A673 (cell line): ENCODE results near the gene CACNA1G. TPM values are rescaled to one million over a fixed set of nuclear protein-coding genes. Genes with fewer than 3 reads are reported as not detected.

Source experiments
- BruUV-seq: library from RNA; stranded (reverse); fragments of 400-500 nt; replicated peaks from 2 replicates; lab custom pipeline; 2021; lab: Mats Ljungman, UMichigan
- CTCF ChIA-PET: fragments of 300-600 bp; sonication (Branson Sonifier 250); formaldehyde crosslinking; loops from one replicate; lab custom pipeline; 2022; ENCODE audit warnings: antibody characterized with exemption; lab: Charles Lee
- POLR2A ChIA-PET: fragments of 300-600 bp; sonication (Branson Sonifier 250); formaldehyde crosslinking; loops from one replicate; lab custom pipeline; 2022; ENCODE audit warnings: antibody characterized with exemption; ENCODE audit not compliant: low non-redundant PET; lab: Charles Lee
- DNase-seq: peaks from one replicate; pipeline ENCODE4 v3.0.0-alpha.2; 2015; ENCODE audit warnings: low spot score
- H3K27ac ChIP-seq: fragments of 200-600 bp; sonication (generic); 2 replicates; pipeline ENCODE4 v1.5.1; 2016; ENCODE audit warnings: mixed run types, low read depth, mild to moderate bottlenecking, mixed read lengths, antibody characterized with exemption, low read length; ENCODE audit not compliant: poor library complexity, severe bottlenecking
- H3K27me3 ChIP-seq: fragments of 200-600 bp; sonication (generic); replicated peaks from 2 replicates; pipeline ENCODE4 v1.6.1; 2017; ENCODE audit warnings: mixed run types, low read depth, mild to moderate bottlenecking, mixed read lengths, antibody characterized with exemption, low read length; ENCODE audit not compliant: insufficient read depth, poor library complexity
- H3K36me3 ChIP-seq: fragments of 200-600 bp; sonication (generic); 2 replicates; pipeline ENCODE4 v1.6.1; 2016; ENCODE audit warnings: mixed run types, mild to moderate bottlenecking, mixed read lengths, antibody characterized with exemption, low read length; ENCODE audit not compliant: insufficient read depth, poor library complexity, severe bottlenecking
- H3K4me1 ChIP-seq: fragments of 200-600 bp; sonication (generic); 2 replicates; pipeline ENCODE4 v1.6.1; 2017; ENCODE audit warnings: mixed run types, mild to moderate bottlenecking, mixed read lengths, antibody characterized with exemption, low read length; ENCODE audit not compliant: insufficient read depth, poor library complexity, severe bottlenecking
- H3K4me3 ChIP-seq: fragments of 200-600 bp; sonication (generic); 2 replicates; pipeline ENCODE4 v1.5.1; 2016; ENCODE audit warnings: low read depth, mixed run types, mild to moderate bottlenecking, mixed read lengths, low read length; ENCODE audit not compliant: poor library complexity, severe bottlenecking
- H3K9me3 ChIP-seq: fragments of 200-600 bp; sonication (generic); 2 replicates; pipeline ENCODE4 v1.6.1; 2016; ENCODE audit warnings: mixed run types, low read depth, mild to moderate bottlenecking, mixed read lengths, antibody characterized with exemption, low read length; ENCODE audit not compliant: poor library complexity, severe bottlenecking
- EZH2 ChIP-seq: fragments of 200-600 bp; sonication (generic); IDR thresholded peaks from 2 replicates; pipeline ENCODE4 v1.6.1; 2017; ENCODE audit warnings: borderline replicate concordance, low read depth, mild to moderate bottlenecking, mixed read lengths, antibody characterized with exemption, low read length; ENCODE audit not compliant: poor library complexity, severe bottlenecking
- intact Hi-C: fragments of 100-400 bp; cut with micrococcal nuclease; formaldehyde crosslinking; loops from one replicate; pipeline ENCODE4 v1.10.0; 2022; ENCODE audit not compliant: unreplicated experiment
- total RNA-seq: library from RNA; stranded (reverse); gene quantifications from 2 replicates; pipeline ENCODE4 v1.2.3, GENCODE V29; 2021
- TF ChIP-seq, protein P1 (sequence below): fragments of 300-800, 200-600 bp; sonication (generic); conservative IDR thresholded peaks from 2 replicates; pipeline ENCODE4 v1.5.1; 2017; ENCODE audit warnings: low read depth, mild to moderate bottlenecking, antibody characterized with exemption, low read length, moderate library complexity, mixed read lengths

The CACNA1G gene
- total RNA-seq, 1 experiment from 2014 or later, result 7.1 TPM

DNA sequence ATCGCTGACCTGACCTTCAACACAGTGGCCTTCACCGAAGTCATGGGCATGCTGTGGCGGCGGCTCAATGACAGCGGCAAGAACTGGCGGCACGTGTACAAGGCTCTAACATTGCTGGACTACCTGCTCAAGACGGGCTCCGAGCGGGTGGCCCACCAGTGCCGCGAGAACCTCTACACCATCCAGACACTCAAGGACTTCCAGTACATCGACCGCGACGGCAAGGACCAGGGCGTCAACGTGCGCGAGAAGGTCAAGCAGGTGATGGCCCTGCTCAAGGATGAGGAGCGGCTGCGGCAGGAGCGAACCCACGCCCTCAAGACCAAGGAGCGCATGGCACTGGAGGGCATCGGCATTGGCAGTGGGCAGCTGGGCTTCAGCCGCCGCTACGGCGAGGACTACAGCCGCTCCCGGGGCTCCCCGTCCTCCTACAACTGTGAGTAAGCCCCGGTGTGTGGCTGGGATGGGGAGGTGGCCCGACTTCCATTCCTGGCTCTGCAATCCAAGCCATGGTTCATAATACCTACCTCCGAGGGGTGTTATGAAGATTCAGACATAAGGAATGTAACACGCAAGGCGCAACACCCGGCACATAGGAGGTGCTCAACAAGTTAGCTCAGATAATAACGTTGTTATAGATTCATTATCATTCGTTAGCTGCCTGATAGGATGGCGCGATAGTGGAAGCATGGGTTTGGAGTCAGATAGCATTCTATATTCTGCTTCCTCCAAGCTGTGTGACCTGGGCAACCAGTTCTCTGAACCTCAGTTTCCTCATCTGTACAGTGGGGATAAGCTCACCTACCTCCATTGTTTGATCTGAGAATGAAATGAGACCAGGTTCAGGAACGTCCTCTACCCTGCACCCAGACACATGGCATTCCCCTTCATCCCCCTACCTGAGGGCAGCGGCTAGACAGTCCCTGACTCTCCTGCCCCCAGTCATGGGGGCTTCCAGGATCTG lies 23.6 kb upstream of the CACNA1G start:
- BruUV-seq, result no TSS peak
- POLR2A ChIA-PET, result no interaction called here
- no peaks in the 10 kb centered on the region for H3K9me3 ChIP-seq
- no peak overlapping the region for H3K4me3 ChIP-seq
- intact Hi-C loops, result no loop called here
- no peak for TF ChIP-seq EZH2
- TF ChIP-seq, protein P1, sequence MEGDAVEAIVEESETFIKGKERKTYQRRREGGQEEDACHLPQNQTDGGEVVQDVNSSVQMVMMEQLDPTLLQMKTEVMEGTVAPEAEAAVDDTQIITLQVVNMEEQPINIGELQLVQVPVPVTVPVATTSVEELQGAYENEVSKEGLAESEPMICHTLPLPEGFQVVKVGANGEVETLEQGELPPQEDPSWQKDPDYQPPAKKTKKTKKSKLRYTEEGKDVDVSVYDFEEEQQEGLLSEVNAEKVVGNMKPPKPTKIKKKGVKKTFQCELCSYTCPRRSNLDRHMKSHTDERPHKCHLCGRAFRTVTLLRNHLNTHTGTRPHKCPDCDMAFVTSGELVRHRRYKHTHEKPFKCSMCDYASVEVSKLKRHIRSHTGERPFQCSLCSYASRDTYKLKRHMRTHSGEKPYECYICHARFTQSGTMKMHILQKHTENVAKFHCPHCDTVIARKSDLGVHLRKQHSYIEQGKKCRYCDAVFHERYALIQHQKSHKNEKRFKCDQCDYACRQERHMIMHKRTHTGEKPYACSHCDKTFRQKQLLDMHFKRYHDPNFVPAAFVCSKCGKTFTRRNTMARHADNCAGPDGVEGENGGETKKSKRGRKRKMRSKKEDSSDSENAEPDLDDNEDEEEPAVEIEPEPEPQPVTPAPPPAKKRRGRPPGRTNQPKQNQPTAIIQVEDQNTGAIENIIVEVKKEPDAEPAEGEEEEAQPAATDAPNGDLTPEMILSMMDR, result no peak
- CTCF ChIA-PET, result interaction anchor here (0.5 to 0.6 kb wide), 2 partner anchors 86 to 88 kb away, joined by 6 read pairs; no protein-coding TSS in a partner anchor
- H3K27me3 ChIP-seq, result peaks cover 10% of the 10 kb centered on the region
- no peak overlapping the region for H3K27ac ChIP-seq
- no peaks in the 10 kb centered on the region for H3K36me3 ChIP-seq
- peaks cover 14% of the 10 kb centered on the region for H3K4me1 ChIP-seq
- DNase-seq, result no peak

GRCh38 chr17:50537721-50538548 lies 22.6 kb upstream of the CACNA1G start:
- Histone ChIP-seq H3K27ac (no peak overlapping the region), H3K4me3 (no peak overlapping the region), H3K4me1 (peaks cover 22% of the 10 kb centered on the region), H3K36me3 (no peaks in the 10 kb centered on the region), H3K27me3 (peaks cover under 1% of the 10 kb centered on the region), H3K9me3 (no peaks in the 10 kb centered on the region)
- no TSS peak for BruUV-seq
- TF ChIP-seq, protein P1, result no peak
- no peak for TF ChIP-seq EZH2
- intact Hi-C loops, result no loop called here
- POLR2A ChIA-PET, result no interaction called here
- DNase-seq, result no peak
- CTCF ChIA-PET, result interaction anchor here (0.5 kb wide), 1 partner anchor 87 kb away, joined by 6 read pairs; no protein-coding TSS in a partner anchor

GRCh38 chr17:50538549-50539410 lies 21.7 kb upstream of the CACNA1G start:
- no peak for DNase-seq
- BruUV-seq, result no TSS peak
- peaks cover 19% of the 10 kb centered on the region for H3K4me1 ChIP-seq
- H3K27me3 ChIP-seq, result no peaks in the 10 kb centered on the region
- no peaks in the 10 kb centered on the region for H3K9me3 ChIP-seq
- no peak overlapping the region for H3K4me3 ChIP-seq
- no peak overlapping the region for H3K27ac ChIP-seq
- POLR2A ChIA-PET, result no interaction called here
- no peaks in the 10 kb centered on the region for H3K36me3 ChIP-seq
- CTCF ChIA-PET, result no interaction called here
- intact Hi-C loops, result no loop called here
- no peak for TF ChIP-seq EZH2
- TF ChIP-seq, protein P1, result no peak
